HG03342 (cell line): Measurements from ENCODE around the gene PBX4.

Experiments used
- ATAC-seq: cut with Tn5 transposase; IDR thresholded peaks from one replicate; pipeline ENCODE4 v1.9.1; 2021; ENCODE audit warnings: mild to moderate bottlenecking, moderate library complexity; ENCODE audit not compliant: unreplicated experiment

Gene PBX4

DNA sequence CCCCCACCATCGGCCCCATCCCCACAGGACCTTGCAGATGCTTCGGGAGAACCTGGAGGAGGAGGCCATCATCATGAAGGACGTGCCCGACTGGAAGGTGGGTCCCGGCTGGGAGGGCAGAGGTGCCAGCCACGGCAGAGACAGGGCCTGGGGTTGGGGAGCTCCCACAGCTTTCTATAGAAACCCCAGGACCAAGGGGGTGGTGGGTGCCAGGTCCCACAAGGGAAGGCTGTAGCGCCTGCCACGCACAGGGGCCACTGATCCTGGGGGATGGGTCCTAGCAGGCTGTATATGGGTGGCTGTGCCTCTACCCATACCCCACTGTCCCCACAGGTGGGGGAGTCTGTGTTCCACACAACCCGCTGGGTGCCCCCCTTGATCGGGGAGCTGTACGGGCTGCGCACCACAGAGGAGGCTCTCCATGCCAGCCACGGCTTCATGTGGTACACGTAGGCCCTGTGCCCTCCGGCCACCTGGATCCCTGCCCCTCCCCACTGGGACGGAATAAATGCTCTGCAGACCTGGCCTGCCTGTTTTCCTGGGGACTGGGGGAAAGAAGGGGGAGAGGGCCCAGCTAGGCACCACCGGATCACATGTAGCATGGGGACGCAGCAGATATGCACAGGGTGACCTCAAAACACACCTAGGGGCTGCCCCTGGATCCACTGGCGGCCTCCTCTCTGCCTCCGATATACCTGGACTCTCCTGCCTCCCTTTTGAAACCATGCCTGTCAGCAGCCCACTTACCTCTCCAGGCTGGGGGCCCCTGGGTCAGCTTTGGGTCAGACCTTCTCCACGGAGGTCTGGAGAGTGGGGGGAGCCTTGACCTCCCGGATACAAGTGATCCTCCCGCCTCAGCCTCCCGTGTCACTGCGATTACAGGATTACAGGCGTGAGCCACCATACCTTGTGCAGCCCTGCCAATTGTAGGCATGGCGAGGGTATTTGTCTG is 90.5 kb downstream of the PBX4 start:
- ATAC-seq: no peak

DNA sequence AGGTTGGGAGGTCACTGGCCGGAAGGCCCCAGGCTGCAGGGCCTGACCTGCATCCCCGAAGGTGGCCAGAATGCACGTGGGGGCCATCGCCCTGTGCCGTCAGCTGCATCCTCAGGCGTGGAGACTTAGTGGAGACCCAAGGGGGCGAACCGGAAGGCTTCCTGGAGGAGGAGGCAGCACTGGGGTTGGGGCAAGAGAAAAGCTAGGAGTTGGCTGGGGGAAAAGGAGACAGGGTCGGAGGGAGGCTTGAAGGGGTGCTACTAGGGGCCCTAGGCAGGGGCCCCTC is 91.2 kb downstream of the PBX4 start:
- no peak for ATAC-seq

DNA sequence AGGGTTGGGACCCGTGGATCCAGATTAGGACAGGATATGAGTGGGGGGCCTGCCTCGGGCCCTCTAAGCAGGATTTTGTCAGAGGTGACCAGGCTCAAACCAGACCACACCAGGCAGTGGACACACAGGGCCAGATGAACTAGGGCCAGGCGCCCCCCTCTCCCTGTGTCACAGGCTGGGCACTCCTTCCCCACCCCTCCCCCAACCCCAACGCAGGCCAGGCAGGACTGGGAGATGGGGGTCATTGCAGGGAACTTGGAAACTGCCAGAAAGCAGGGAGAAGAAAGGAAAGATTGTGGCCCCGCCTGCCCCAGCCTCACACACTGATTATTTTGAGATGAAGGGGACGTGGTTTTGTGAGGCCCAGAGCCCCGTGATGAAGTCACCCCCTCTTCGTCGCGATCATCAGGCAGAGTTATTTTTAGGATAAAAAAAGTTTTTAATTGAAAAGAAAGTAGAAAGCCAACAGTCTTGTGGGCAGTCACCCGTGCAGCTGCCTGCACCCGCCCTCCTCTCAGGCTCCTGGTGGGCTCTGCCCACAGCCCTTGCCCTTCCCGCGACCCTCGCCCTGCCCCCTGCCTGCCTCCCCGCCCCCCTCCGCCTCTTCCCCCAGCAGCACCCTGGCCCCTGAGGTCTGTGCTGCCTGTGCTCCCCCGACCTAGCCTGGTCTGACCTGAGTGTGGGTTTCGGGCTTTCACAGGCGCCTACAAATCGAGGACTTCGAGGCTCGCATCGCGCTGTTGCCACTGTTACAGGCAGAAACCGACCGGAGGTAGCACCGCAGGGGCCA is 91.7 kb downstream of the PBX4 start:
- no peak for ATAC-seq

DNA sequence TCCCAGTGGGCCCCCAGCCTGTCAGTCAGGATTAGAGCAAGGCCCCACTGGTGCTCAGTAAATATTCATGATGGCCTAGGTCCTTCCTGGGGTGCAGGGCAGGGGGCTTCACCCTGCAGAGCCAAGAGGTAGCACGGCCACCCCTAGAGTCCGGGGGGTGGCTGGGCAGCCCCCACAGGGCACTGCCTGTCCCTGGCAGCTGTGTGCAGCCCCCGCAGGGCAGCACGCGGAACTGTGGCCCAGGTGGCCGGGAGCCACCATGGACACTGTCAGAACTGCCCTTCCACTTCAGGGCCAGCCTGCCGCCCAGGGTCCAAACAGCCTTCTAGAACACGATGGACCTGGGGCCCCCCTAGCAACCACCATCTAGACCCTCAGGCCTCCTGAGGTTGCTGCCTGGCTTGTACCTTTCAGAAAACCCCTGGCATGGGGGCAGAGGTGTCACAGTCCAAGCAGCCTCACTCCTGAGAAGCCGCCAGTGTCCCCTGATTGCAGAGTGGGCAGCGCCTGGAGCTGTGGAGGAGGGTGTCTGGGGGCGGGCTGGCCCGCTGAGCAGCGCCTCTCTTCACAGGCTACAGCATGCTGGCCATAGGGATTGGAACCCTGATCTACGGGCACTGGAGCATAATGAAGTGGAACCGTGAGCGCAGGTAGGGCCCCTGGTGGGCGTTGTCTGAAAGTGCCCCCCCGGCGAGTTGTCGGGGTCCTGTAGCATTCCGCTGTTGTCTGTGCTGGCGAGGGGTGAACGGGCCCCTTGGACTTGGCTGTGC is 92.7 kb downstream of the PBX4 start:
- ATAC-seq: no peak

DNA sequence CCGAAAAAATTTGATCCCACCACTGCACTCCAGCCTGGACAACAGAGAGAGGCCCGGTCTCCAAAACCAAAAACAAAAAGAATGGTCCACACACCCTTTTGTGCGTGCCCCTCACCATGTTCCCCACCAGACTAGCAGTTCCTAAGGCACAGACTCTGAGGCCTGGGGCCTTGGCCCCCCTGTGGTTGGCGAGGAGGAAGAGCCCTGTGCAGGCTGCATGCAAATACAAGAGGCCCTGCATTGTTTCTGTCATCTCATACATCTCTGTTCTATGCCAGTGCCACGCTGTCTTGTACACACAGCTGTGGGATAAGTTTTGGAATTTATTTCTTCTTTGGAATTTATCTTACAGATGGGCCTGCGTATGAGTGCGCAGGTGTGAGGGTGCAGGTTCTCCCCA is 94.4 kb downstream of the PBX4 start:
- ATAC-seq: no peak

DNA sequence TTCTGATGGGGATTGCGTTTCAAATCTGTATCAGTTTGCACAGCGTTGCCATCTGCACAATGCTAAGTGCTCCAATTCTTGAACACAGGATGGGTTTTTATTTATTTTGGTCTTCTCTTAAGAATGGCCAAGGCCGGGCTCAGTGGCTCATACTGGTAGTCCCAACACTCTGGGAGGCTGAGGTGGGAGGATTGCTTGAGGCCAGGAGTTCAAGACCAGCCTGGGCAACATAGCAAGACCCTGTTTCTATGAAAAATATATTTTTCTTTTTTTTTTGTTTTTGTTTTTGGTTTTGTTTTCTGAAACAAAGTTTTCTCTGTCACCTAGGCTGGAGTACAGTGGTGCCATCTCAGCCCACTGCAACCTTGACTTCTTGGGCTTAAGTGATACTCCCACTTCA is 95.3 kb downstream of the PBX4 start:
- no peak for ATAC-seq

DNA sequence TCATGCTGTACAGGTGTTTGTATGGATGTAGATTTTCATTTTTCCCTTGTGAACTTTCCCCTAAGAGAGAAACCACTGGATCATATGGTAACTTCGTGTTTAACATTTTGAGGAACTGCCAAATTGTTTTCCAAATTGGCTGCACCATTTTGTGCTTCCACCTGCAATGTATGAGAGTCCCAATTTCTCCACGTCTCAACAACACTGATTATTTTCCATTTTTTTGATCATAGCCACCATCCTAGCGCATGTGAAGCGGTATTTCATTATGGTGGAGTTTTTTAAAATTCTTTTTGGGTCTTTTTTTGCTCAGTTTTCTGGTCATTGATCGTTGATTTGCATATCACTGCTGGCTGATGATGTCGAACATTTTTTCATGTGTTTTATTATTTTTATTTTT is 97.5 kb downstream of the PBX4 start:
- no peak for ATAC-seq

DNA sequence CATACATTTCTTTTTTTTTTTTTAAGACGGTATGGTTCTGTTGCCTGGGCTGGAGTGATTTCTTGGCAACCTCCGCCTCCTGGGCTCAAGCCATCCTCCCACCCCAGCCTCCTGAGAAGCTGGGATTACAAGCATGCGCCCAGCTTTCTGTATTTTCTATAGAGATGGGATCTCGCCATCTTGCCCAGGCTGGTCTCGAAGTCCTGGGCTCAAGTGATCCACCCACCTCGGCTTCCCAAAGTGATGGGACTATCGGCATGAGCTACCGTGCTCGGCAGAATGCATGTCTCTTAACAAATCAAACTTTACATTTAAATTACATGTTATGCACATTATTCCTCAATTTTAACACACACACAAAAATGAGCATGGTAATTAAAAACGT is 101.3 kb downstream of the PBX4 start:
- no peak for ATAC-seq

DNA sequence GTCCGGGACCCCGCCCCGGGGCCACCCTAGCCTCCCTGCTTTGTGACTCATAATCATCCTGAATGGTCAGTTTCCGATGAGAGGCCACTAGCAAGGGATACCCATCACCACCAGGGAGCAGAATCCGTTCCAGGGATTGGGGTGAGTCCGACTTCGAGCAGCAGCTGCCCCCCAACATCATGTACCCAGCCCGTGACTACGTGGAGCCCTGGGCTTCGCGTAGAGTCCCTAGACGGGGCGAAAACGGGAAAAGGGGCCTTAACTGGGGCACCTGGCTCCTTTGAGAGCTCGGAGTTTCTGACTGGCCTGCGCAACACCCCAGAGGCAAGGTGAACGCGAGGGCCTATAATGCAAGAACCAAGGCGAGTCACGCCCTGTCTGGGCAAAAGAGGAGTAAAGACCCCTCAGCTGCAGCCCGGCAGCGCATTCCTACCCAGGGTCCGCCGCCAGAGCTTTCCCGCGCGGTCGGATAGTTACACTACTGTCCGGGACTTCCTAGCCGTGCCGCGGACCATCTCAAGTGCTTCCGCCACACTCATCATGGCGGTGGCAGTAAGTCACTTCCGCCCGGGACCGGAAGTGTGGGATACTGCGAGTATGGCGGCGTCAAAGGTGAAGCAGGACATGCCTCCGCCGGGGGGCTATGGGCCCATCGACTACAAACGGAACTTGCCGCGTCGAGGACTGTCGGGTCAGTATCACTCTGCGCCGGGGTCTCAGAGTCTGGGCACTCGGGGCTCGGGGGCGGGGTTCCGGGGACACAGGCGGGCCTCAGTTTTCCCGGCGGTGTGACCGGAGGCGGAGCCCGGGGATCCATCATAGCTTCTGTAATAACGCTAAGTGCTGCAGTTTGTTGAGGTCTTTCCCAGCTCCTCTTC is 102.6 kb downstream of the PBX4 start, which contains the start of gene NDUFA13:
Gene NDUFA13, plus strand, starts transcription at position 584 of the 878 bp plus-strand sequence. Its CDS starts 14 bp downstream, at position 598.
- ATAC-seq: peak; percentile 80

DNA sequence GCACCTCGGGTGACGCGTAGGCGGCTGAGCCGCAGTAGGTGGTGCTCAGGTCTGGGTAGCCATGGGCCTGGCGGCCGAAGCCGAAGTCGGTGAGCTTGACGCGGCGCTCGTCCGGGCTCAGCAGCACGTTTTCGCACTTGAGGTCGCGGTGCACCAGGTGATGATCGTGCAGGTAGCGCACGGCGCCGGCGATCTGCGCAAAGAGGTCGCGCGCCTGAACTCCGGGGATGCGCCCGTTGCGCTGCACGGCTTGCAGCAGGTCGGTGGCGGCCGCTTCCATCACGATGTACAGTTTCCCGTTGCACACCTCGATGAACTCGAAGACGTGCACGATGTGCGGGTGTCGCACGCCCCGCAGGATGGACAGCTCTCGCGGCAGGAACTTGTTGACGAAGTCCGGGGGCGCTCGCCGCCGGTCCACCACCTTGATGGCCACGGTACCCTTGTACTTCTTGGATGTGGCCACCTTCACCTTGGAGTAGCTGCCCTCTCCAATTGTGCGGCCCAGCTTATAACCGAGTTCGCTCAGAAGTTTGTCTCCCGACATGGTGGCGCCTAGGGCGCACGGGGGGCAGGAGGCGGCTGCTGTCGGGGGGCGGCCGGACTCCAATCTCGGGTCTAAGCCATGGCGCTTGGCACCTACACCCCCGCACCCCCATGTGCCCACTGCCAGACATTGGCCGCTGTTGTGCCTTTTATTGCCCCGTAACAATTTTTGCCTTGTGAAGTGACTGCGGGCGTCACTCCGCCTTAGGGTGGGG is 103.4 kb downstream of the PBX4 start, which contains the start of gene TSSK6:
Gene TSSK6, minus strand, starts transcription at position 668 of the 761 bp plus-strand sequence. Its CDS starts 121 bp downstream, at position 547.
- ATAC-seq: no peak

DNA sequence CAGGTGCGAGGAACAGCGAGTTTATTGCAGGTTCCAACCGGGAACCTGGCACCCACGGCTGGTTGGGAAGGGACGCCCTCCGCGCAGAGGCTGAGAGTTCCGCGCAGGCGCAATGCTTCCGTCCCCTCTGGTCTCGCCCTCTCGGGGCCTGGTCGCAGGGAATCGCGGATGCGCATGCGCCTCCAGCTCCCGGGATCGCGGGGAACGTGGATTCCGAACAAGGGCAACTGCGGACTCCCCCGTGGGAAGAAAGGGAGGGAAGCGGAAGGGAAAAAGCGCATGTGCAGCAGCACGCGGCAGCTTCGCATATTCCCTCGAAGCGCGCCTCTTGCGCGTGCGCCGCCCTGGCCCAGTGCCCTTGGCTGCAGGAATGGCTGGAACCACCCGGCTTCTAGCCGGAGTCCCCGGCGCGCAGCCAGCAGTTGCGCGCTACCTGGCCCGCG is 104.3 kb downstream of the PBX4 start:
- ATAC-seq: no peak

DNA sequence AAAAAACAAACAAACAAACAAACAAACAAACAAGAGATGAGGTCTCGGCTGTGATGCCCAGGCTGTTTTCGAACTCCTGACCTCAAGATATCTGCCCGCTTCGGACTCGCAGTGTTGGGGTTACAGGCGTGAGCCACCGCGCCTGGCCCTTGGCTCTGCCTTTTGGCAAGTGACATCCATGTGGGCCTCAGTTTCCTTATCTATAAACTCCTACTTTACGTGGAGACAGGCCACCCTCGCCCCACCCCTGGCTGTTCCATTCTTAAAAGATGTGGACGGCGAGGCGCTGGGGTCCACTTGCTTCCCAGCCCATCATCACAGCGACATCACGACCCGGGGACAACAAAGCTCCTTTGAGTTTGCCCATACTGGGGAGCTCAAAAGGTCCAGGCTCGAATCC is 104.8 kb downstream of the PBX4 start:
- no peak for ATAC-seq
